NCI-H526 (cell line): Measurements from ENCODE around the gene ATP8A1.
A peak's percentile ranks its signal among the peaks of the same experiment; 100 is the strongest.
"Not testable (repeated sequence)": the region's sequence is repeated elsewhere in the genome, so short reads cannot be mapped to it uniquely, and the experiment has no call there.

ENCODE experiments used
- DNase-seq, 2 experiments: peaks; one replicate each; lab custom pipeline; 2025; lab: John Stamatoyannopoulos, UW

Gene ATP8A1

GRCh38 chr4:42656944-42657792, at the start of gene ATP8A1:
Gene ATP8A1 (minus strand): TSS chr4:42657105. CDS start chr4:42656873, 232 bp downstream.
- DNase-seq: peak; percentile 71 to 96

GRCh38 chr4:42706086-42706485, 49.2 kb upstream of the ATP8A1 start:
- DNase-seq: no peak

GRCh38 chr4:42703813-42704212, 46.9 kb upstream of the ATP8A1 start:
- DNase-seq: no peak

- DNase-seq: no peak
These were observed 46.0 kb upstream of the ATP8A1 start for GRCh38 chr4:42702895-42703294.

- not testable (repeated sequence) for DNase-seq
These were observed 44.9 kb upstream of the ATP8A1 start for GRCh38 chr4:42701780-42702179.

- no peak for DNase-seq
These were observed 33.6 kb upstream of the ATP8A1 start for GRCh38 chr4:42690537-42690936.

- no peak for DNase-seq
These were observed 26.5 kb upstream of the ATP8A1 start for GRCh38 chr4:42683393-42683792.

GRCh38 chr4:42678512-42678911, 21.6 kb upstream of the ATP8A1 start:
- no peak for DNase-seq

GRCh38 chr4:42676066-42676951, 19.4 kb upstream of the ATP8A1 start:
- no peak for DNase-seq

GRCh38 chr4:42673082-42673425, 16.1 kb upstream of the ATP8A1 start:
- DNase-seq: no peak

- DNase-seq: no peak
These were observed 15.6 kb upstream of the ATP8A1 start for GRCh38 chr4:42672359-42673081.

- no peak for DNase-seq
These were observed 14.7 kb upstream of the ATP8A1 start for GRCh38 chr4:42671431-42672194.

- DNase-seq: no peak
These were observed 1.4 kb upstream of the ATP8A1 start for GRCh38 chr4:42658261-42658660.

- DNase-seq: no peak
These were observed 294 bp downstream of the ATP8A1 start for GRCh38 chr4:42656679-42656943.

GRCh38 chr4:42655921-42656678, 805 bp downstream of the ATP8A1 start:
- DNase-seq: peak; percentile 11 to 75

- DNase-seq: no peak
These were observed 1.7 kb downstream of the ATP8A1 start for GRCh38 chr4:42655269-42655637.

GRCh38 chr4:42654631-42655268, 2.2 kb downstream of the ATP8A1 start:
- DNase-seq: no peak

- no peak for DNase-seq
These were observed 3.0 kb downstream of the ATP8A1 start for GRCh38 chr4:42653626-42654560.

GRCh38 chr4:42652529-42653231, 4.2 kb downstream of the ATP8A1 start:
- not testable (repeated sequence) for DNase-seq
